ENCODE data around the gene HHAT. TPM values are rescaled to one million over a fixed set of nuclear protein-coding genes. Genes with fewer than 3 reads are reported as not detected.

HHAT gene
- total RNA-seq, 1 donor from 2014 or later, result 11.8 TPM

DNA sequence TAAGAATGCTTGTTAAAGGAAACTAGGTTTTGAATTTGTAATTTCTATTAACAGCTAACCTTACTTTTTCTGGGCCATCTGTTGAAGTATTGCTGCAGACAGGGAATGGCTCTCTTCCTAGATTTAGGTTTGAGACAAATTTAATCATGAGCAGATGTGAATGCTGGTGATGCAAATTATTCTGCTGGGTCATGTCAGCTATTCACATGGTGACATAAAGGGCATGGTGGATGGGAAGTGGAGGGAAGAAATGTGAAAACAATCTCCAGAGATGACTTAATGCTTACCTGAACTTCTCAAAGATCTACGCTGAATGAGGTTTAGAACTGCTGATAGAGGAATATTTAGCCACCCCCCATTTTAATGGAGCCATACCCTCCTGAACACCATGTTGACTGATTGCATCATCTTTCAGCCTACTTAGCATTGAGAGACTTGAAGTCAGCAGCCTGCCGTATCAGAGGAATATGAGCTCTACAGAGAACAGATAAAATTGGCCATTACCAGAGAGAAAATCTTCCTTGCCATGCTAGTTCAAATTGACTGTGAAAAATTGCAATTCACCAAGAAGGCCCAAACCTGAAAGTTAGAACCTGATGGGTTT is 138.8 kb downstream of the HHAT start:
- no peaks in the 10 kb centered on the region for H3K36me3 ChIP-seq
- H3K4me3 ChIP-seq, result no peak overlapping the region
- DNase-seq (ENCODE audit: extremely low spot score in 2 of 2), result no peak
- TF ChIP-seq POLR2AphosphoS5 (IDR thresholded peaks at IDR 0.05; ENCODE audit: insufficient read depth in 1 of 2, low read depth in 1 of 2), result no peak
- TF ChIP-seq, protein P1, sequence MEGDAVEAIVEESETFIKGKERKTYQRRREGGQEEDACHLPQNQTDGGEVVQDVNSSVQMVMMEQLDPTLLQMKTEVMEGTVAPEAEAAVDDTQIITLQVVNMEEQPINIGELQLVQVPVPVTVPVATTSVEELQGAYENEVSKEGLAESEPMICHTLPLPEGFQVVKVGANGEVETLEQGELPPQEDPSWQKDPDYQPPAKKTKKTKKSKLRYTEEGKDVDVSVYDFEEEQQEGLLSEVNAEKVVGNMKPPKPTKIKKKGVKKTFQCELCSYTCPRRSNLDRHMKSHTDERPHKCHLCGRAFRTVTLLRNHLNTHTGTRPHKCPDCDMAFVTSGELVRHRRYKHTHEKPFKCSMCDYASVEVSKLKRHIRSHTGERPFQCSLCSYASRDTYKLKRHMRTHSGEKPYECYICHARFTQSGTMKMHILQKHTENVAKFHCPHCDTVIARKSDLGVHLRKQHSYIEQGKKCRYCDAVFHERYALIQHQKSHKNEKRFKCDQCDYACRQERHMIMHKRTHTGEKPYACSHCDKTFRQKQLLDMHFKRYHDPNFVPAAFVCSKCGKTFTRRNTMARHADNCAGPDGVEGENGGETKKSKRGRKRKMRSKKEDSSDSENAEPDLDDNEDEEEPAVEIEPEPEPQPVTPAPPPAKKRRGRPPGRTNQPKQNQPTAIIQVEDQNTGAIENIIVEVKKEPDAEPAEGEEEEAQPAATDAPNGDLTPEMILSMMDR (IDR thresholded peaks at IDR 0.05), result no peak
- no peak for TF ChIP-seq POLR2A (IDR thresholded peaks at IDR 0.05)
- H3K9me3 ChIP-seq, result no peaks in the 10 kb centered on the region
- intact Hi-C loops (cut with DNase I), result no loop called here
- H3K27me3 ChIP-seq, result no peaks in the 10 kb centered on the region
- no peaks in the 10 kb centered on the region for H3K4me1 ChIP-seq
- H3K27ac ChIP-seq, result no peak overlapping the region

GRCh38 chr1:210469441-210469840 is 140.7 kb downstream of the HHAT start:
- no peak overlapping the region for H3K4me3 ChIP-seq
- H3K4me1 ChIP-seq, result no peaks in the 10 kb centered on the region
- no peaks in the 10 kb centered on the region for H3K9me3 ChIP-seq
- no peaks in the 10 kb centered on the region for H3K36me3 ChIP-seq
- intact Hi-C loops (cut with DNase I), result no loop called here
- TF ChIP-seq POLR2AphosphoS5 (IDR thresholded peaks at IDR 0.05; ENCODE audit: insufficient read depth in 1 of 2, low read depth in 1 of 2), result no peak
- TF ChIP-seq POLR2A (IDR thresholded peaks at IDR 0.05), result no peak
- TF ChIP-seq, protein P1 (IDR thresholded peaks at IDR 0.05), result no peak
- no peaks in the 10 kb centered on the region for H3K27me3 ChIP-seq
- DNase-seq (ENCODE audit: extremely low spot score in 2 of 2), result no peak
- H3K27ac ChIP-seq, result no peak overlapping the region

DNA sequence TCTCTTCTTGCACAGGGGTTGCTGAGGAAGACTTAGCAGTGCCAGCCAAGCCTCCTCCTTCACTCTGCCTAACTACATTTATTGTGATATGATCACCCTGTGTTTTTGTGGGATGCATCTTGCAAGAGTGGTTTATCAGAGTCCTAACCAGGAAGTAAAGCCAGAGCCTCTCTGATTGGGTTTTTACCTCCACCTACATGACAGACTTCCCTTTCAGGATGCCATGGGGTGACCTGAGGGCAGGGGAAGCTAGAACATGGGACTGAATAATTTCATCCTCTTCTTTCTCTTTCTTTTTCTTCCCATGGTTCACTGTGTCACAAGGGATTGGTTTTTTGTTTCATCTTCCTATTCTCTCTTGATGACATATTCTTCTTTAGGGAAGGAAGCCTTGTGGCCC is 146.6 kb downstream of the HHAT start:
- Histone ChIP-seq H3K4me1 (no peaks in the 10 kb centered on the region), H3K27me3 (no peaks in the 10 kb centered on the region), H3K36me3 (no peaks in the 10 kb centered on the region), H3K9me3 (no peaks in the 10 kb centered on the region), H3K27ac (no peak overlapping the region), H3K4me3 (no peak overlapping the region)
- TF ChIP-seq, protein P1 (IDR thresholded peaks at IDR 0.05), result no peak
- TF ChIP-seq POLR2AphosphoS5 (IDR thresholded peaks at IDR 0.05; ENCODE audit: insufficient read depth in 1 of 2, low read depth in 1 of 2), result no peak
- no peak for TF ChIP-seq POLR2A (IDR thresholded peaks at IDR 0.05)
- intact Hi-C loops (cut with DNase I), result no loop called here
- DNase-seq (ENCODE audit: extremely low spot score in 2 of 2), result no peak

DNA sequence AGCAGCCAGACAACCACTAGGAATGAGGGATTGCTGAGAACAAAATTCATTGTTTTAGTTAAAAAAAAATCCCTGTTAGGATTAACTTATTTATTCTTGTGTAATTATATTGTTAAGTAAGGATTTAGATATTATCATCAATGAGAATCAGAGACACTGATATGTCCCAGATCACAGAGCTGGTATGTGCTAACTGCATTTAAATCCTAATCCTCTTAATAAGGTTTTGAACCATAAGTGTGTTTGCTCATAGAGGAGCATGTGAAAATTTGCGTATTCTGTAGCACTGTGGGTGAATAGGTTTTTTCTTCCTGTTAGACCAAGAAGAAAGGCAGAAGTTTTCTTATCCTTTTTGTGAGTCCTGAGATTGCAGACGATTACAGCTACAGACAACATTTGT is 147.1 kb downstream of the HHAT start:
- H3K4me1 ChIP-seq, result no peaks in the 10 kb centered on the region
- H3K4me3 ChIP-seq, result no peak overlapping the region
- H3K36me3 ChIP-seq, result no peaks in the 10 kb centered on the region
- no peak overlapping the region for H3K27ac ChIP-seq
- intact Hi-C loops (cut with DNase I), result no loop called here
- no peaks in the 10 kb centered on the region for H3K9me3 ChIP-seq
- DNase-seq (ENCODE audit: extremely low spot score in 2 of 2), result no peak
- no peak for TF ChIP-seq POLR2AphosphoS5 (IDR thresholded peaks at IDR 0.05; ENCODE audit: insufficient read depth in 1 of 2, low read depth in 1 of 2)
- TF ChIP-seq POLR2A (IDR thresholded peaks at IDR 0.05), result no peak
- TF ChIP-seq, protein P1 (IDR thresholded peaks at IDR 0.05), result no peak
- H3K27me3 ChIP-seq, result no peaks in the 10 kb centered on the region

DNA sequence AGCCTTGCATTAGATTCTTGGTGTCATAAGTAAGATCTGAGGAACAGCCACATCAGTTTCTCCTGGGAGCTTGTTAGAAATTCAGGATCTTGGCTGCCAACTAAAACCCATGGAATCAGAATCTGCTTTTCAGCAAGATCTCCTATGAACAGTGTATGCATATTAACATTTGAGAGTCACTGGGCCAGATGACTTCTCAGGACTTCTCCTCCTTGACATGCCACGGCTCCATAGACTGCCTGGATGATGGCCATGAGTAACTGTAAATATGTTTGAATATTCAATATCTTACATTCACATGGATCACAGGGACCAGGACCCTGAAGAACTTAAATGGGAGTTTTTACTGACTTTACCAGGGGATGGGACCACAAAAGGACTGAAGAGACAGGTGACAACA is 148.0 kb downstream of the HHAT start:
- Histone ChIP-seq H3K36me3 (no peaks in the 10 kb centered on the region), H3K4me1 (no peaks in the 10 kb centered on the region), H3K4me3 (no peak overlapping the region), H3K9me3 (no peaks in the 10 kb centered on the region), H3K27me3 (no peaks in the 10 kb centered on the region), H3K27ac (no peak overlapping the region)
- DNase-seq (ENCODE audit: extremely low spot score in 2 of 2), result no peak
- TF ChIP-seq, protein P1 (IDR thresholded peaks at IDR 0.05), result no peak
- TF ChIP-seq POLR2AphosphoS5 (IDR thresholded peaks at IDR 0.05; ENCODE audit: insufficient read depth in 1 of 2, low read depth in 1 of 2) (no peak), POLR2A (IDR thresholded peaks at IDR 0.05) (no peak)
- intact Hi-C loops (cut with DNase I), result no loop called here

All from vagina (tissue), 2 donors.